Kidney (tissue), 14 donors: Measurements from ENCODE around the gene FLRT2. TPM values are rescaled to one million over a fixed set of nuclear protein-coding genes. Genes with fewer than 3 reads are reported as not detected.

Source experiments
- DNase-seq, 5 donors: peaks; one replicate each; pipeline ENCODE4 v3.0.0-alpha.2; 2013 to 2020
- FAIRE-seq: peaks from 2 replicates; lab custom pipeline; 2012; peaks lifted over from hg19 to GRCh38; lab: Jason Lieb, UNC
- H3K27ac ChIP-seq, 2 donors: one replicate each; pipeline ENCODE4 v1.7.0; 2013; ENCODE audit warnings: low read depth in 2 of 2, low read length in 2 of 2, inconsistent platforms in 1 of 2
- H3K27me3 ChIP-seq: one replicate; pipeline ENCODE4 v1.7.1; 2013; ENCODE audit warnings: low read length, inconsistent platforms; ENCODE audit not compliant: control insufficient read depth, insufficient read depth
- H3K36me3 ChIP-seq, 3 donors: one replicate each; pipeline versions ENCODE4 v1.7.0 to v1.7.1; 2013; ENCODE audit warnings: low read length in 3 of 3, control low read depth in 1 of 3, inconsistent platforms in 1 of 3; ENCODE audit not compliant: insufficient read depth in 3 of 3, control insufficient read depth in 2 of 3
- H3K4me1 ChIP-seq, 3 donors: one replicate each; pipeline versions ENCODE4 v1.7.0 to v1.7.1; 2013; ENCODE audit warnings: low read length in 3 of 3, inconsistent platforms in 1 of 3, low read depth in 1 of 3; ENCODE audit not compliant: control insufficient read depth in 2 of 3, insufficient read depth in 2 of 3
- H3K4me3 ChIP-seq, 3 donors: one replicate each; pipeline versions ENCODE4 v1.7.0 to v1.8.1; 2013; ENCODE audit warnings: low read length in 3 of 3, control low read depth in 1 of 3, inconsistent platforms in 1 of 3
- H3K9ac ChIP-seq, 3 donors: one replicate each; pipeline versions ENCODE4 v1.7.0 to v1.7.1; 2013; ENCODE audit warnings: low read length in 3 of 3, control low read depth in 1 of 3, inconsistent platforms in 1 of 3
- H3K9me3 ChIP-seq, 3 donors: one replicate each; pipeline versions ENCODE4 v1.7.0 to v1.7.1; 2013; ENCODE audit warnings: low read length in 3 of 3, control low read depth in 1 of 3, inconsistent platforms in 1 of 3; ENCODE audit not compliant: control insufficient read depth in 2 of 3, insufficient read depth in 1 of 3
- CTCF ChIP-seq: IDR thresholded peaks from 3 replicates; pipeline ENCODE4 v1.5.1; 2012; ENCODE audit warnings: mild to moderate bottlenecking, moderate library complexity, borderline replicate concordance; ENCODE audit not compliant: insufficient read depth; ENCODE audit errors: extremely low read depth
- intact Hi-C: fragments of 100-400 bp; cut with DNase I; formaldehyde crosslinking; loops from one replicate; pipeline ENCODE4 v1.11.1; 2022
- polyA plus RNA-seq: library from polyadenylated mRNA; stranded (reverse); fragments of 350-450 nt; fragmentation: Illumina TruSeq; extraction: RNeasy Lipid Tissue Mini Kit (QIAGEN cat#74804); gene quantifications from one replicate; pipeline ENCODE4 v1.2.3, GENCODE V29; 2014; ENCODE audit warnings: low read depth, low replicate concordance; ENCODE audit not compliant: insufficient read depth
- total RNA-seq: library from RNA; stranded (reverse); fragmentation: NEBNext Ultra II Directional; extraction: Animal tissue kit (Norgen Biotek cat#: 25700); gene quantifications from one replicate; pipeline ENCODE4 v1.2.1, GENCODE V29; 2021
- donor health status: control.
- donor health status: control.
- donor health status: control.
- donor health status: control.
- donor health status: control.
- donor health status: DM: yes; HTN: yes; CAD: no.
- donor health status: Normal renal cell carcinoma (clear cell type).

The FLRT2 gene
- total and polyA plus RNA-seq, 2 donors from 2014 or later: 1.2 to 16.6 TPM

GRCh38 chr14:85554106-85554505 is 24.2 kb downstream of the FLRT2 start:
- Histone ChIP-seq H3K4me1 (no peaks in the 10 kb centered on the region), H3K4me3 (no peak overlapping the region), H3K9me3 (no peaks in the 10 kb centered on the region), H3K9ac (no peak overlapping the region), H3K27ac (no peak overlapping the region), H3K27me3 (no peaks in the 10 kb centered on the region), H3K36me3 (no peaks in the 10 kb centered on the region)
- TF ChIP-seq CTCF: no peak
- DNase-seq (no peak), FAIRE-seq (no peak)
- intact Hi-C loops: no loop called here

GRCh38 chr14:85556267-85556666 is 26.3 kb downstream of the FLRT2 start:
- no peaks in the 10 kb centered on the region for H3K4me1 ChIP-seq
- no peak for TF ChIP-seq CTCF
- no peak overlapping the region for H3K4me3 ChIP-seq
- H3K9ac ChIP-seq: no peak overlapping the region
- no peaks in the 10 kb centered on the region for H3K9me3 ChIP-seq
- H3K36me3 ChIP-seq: peaks cover 0 to 5% (median 0%) of the 10 kb centered on the region in 3 donors
- H3K27me3 ChIP-seq: no peaks in the 10 kb centered on the region
- no peak for FAIRE-seq
- H3K27ac ChIP-seq: no peak overlapping the region
- intact Hi-C loops: no loop called here
- no peak for DNase-seq

GRCh38 chr14:85558505-85558904 is 28.6 kb downstream of the FLRT2 start:
- Histone ChIP-seq H3K4me3 (no peak overlapping the region), H3K9ac (no peak overlapping the region), H3K27ac (no peak overlapping the region), H3K27me3 (no peaks in the 10 kb centered on the region), H3K4me1 (no peaks in the 10 kb centered on the region), H3K36me3 (peaks cover 0 to 10% (median 0%) of the 10 kb centered on the region in 3 donors), H3K9me3 (no peaks in the 10 kb centered on the region)
- no peak for TF ChIP-seq CTCF
- DNase-seq (no peak), FAIRE-seq (no peak)
- intact Hi-C loops: no loop called here

- DNase-seq: no peak
- no peak overlapping the region for H3K9ac ChIP-seq
- no peak overlapping the region for H3K4me3 ChIP-seq
- H3K36me3 ChIP-seq: peaks cover 0 to 10% (median 0%) of the 10 kb centered on the region in 3 donors
- intact Hi-C loops: no loop called here
- FAIRE-seq: no peak
- H3K27me3 ChIP-seq: no peaks in the 10 kb centered on the region
- H3K9me3 ChIP-seq: no peaks in the 10 kb centered on the region
- no peaks in the 10 kb centered on the region for H3K4me1 ChIP-seq
- H3K27ac ChIP-seq: no peak overlapping the region
- TF ChIP-seq CTCF: no peak
Measured at GRCh38 chr14:85562630-85563029, 32.7 kb downstream of the FLRT2 start.
